Fibroblast of villous mesenchyme (primary cell): ENCODE data around the gene OPHN1. TPM values are rescaled to one million over a fixed set of nuclear protein-coding genes. Genes with fewer than 3 reads are reported as not detected.

Experiments used
- DNase-seq: peaks from one replicate; pipeline ENCODE4 v3.0.0-alpha.2; 2010; ENCODE audit warnings: low read depth
- H3K4me3 ChIP-seq: 2 replicates; pipeline ENCODE4 v1.5.1; 2011; ENCODE audit warnings: low read depth, mild to moderate bottlenecking, low read length
- total RNA-seq: library from RNA; depleted of rRNA; stranded (reverse); fragments of >200 nt; gene quantifications from 2 replicates; pipeline ENCODE4 v1.2.3, GENCODE V29; 2012
- TF ChIP-seq, protein P1 (sequence below): IDR thresholded peaks from 2 replicates; pipeline ENCODE4 v1.5.1; 2012; ENCODE audit warnings: low read depth, mild to moderate bottlenecking, low read length; ENCODE audit not compliant: insufficient read depth

Gene OPHN1
- total RNA-seq, 1 donor = 13.0 TPM

GRCh38 chrX:68304602-68305001, 128.7 kb downstream of the OPHN1 start:
- no peak for DNase-seq
- H3K4me3 ChIP-seq = no peak overlapping the region
- TF ChIP-seq, protein P1, sequence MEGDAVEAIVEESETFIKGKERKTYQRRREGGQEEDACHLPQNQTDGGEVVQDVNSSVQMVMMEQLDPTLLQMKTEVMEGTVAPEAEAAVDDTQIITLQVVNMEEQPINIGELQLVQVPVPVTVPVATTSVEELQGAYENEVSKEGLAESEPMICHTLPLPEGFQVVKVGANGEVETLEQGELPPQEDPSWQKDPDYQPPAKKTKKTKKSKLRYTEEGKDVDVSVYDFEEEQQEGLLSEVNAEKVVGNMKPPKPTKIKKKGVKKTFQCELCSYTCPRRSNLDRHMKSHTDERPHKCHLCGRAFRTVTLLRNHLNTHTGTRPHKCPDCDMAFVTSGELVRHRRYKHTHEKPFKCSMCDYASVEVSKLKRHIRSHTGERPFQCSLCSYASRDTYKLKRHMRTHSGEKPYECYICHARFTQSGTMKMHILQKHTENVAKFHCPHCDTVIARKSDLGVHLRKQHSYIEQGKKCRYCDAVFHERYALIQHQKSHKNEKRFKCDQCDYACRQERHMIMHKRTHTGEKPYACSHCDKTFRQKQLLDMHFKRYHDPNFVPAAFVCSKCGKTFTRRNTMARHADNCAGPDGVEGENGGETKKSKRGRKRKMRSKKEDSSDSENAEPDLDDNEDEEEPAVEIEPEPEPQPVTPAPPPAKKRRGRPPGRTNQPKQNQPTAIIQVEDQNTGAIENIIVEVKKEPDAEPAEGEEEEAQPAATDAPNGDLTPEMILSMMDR = no peak

DNA sequence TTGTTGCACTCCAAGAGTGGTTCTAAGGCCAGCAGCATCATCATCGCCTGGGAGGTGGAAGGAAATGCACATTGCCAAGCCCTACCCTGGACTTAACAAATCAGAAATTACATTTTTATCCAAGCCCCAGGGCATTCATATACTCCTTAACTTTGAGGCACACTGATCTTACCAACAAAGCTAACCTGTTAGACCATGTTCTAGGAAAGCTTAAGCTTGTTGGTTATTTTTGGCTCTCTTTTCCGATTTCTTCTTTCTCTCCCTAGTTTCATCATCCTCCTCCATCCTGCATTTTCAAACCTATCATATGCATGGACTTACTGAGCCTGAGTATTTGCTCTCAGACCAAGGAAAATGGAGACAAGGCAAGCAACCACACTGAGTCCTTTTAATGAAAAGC, 133.4 kb downstream of the OPHN1 start:
- no peak overlapping the region for H3K4me3 ChIP-seq
- TF ChIP-seq, protein P1 = no peak
- DNase-seq = peak; percentile 11

DNA sequence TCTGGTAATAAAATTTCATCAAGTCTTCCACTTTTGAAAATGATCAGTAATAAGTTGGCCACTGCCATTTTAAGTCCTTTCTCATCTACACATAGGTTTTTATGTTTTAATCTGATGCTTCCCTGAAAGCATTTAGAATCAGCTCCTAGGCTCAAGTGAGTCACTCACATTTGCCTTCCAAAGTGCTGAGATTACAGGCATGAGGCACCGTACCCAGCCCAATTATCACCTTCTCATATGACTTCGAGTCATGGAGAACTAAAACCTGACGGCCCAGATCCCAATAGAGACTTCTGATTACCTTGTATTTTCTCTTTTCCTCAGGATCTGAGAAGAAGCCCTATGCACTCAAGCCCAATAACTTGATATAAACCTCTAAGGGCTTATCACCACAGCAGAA, 140.8 kb downstream of the OPHN1 start:
- TF ChIP-seq, protein P1 = no peak
- H3K4me3 ChIP-seq = no peak overlapping the region
- DNase-seq = no peak

- TF ChIP-seq, protein P1 = no peak
- no peak overlapping the region for H3K4me3 ChIP-seq
- DNase-seq = no peak
Measured at GRCh38 chrX:68288127-68288526, 145.2 kb downstream of the OPHN1 start.

DNA sequence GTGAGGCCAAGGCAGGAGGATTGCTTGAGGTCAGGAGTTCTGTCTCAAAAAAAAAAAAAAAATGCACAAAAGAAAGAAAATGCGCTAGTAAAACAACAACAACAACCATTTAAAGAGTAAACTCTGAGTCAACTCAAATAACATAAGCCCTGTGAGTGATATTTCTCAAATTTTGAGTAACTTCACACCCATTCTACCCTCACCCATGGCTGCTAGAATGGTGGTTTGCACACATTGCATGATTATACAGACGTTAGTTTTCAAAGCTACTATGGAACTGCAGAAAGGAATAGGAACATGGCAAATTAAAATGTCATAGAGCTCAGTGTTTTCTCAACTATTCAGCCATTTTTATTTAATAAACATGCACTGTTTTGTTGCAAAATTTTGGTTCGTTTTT, 145.9 kb downstream of the OPHN1 start:
- DNase-seq = no peak
- no peak overlapping the region for H3K4me3 ChIP-seq
- TF ChIP-seq, protein P1 = no peak

GRCh38 chrX:68286980-68287379, 146.3 kb downstream of the OPHN1 start:
- no peak for DNase-seq
- TF ChIP-seq, protein P1 = no peak

GRCh38 chrX:68286076-68286475, 147.2 kb downstream of the OPHN1 start:
- TF ChIP-seq, protein P1 = no peak
- no peak for DNase-seq
- H3K4me3 ChIP-seq = no peak overlapping the region

More at GRCh38 chrX:68286980-68287379, 146.3 kb downstream of the OPHN1 start:
- no peak overlapping the region for H3K4me3 ChIP-seq
